Liver (tissue), 9 donors: ENCODE data around the gene EGFLAM. TPM values are rescaled to one million over a fixed set of nuclear protein-coding genes. Genes with fewer than 3 reads are reported as not detected.

Experiments
- DNase-seq: peaks from one replicate; pipeline ENCODE4 v3.0.0-alpha.2; 2017; ENCODE audit warnings: low spot score
- H3K27ac ChIP-seq, 2 donors: one replicate each; pipeline ENCODE4 v1.7.0; 2013; ENCODE audit warnings: inconsistent platforms in 2 of 2, low read length in 2 of 2, control low read depth in 1 of 2, low read depth in 1 of 2, mild to moderate bottlenecking in 1 of 2
- H3K27me3 ChIP-seq, 4 donors: one replicate each; pipeline versions ENCODE4 v1.6.1 to v1.7.0; 2013; ENCODE audit warnings: low read length in 3 of 4, inconsistent platforms in 1 of 4, mild to moderate bottlenecking in 1 of 4, moderate library complexity in 1 of 4; ENCODE audit not compliant: control insufficient read depth in 4 of 4, insufficient read depth in 4 of 4
- H3K36me3 ChIP-seq, 4 donors: one replicate each; pipeline versions ENCODE4 v1.6.1 to v1.7.0; 2013; ENCODE audit warnings: low read length in 3 of 4, mild to moderate bottlenecking in 3 of 4, low read depth in 1 of 4, moderate library complexity in 1 of 4; ENCODE audit not compliant: control insufficient read depth in 4 of 4, insufficient read depth in 3 of 4
- H3K4me1 ChIP-seq, 4 donors: one replicate each; pipeline versions ENCODE4 v1.6.1 to v1.7.0; 2013; ENCODE audit warnings: low read length in 3 of 4, mild to moderate bottlenecking in 3 of 4, moderate library complexity in 1 of 4; ENCODE audit not compliant: control insufficient read depth in 4 of 4, insufficient read depth in 4 of 4
- H3K4me3 ChIP-seq, 3 donors: one replicate each; pipeline versions ENCODE4 v1.6.1 to v1.7.0; 2013; ENCODE audit warnings: low read length in 3 of 3, control low read depth in 1 of 3, low read depth in 1 of 3, mild to moderate bottlenecking in 1 of 3
- H3K9ac ChIP-seq, 2 donors: one replicate each; pipeline ENCODE4 v1.7.0; 2013; ENCODE audit warnings: low read length in 2 of 2, mild to moderate bottlenecking in 2 of 2, moderate library complexity in 2 of 2, control low read depth in 1 of 2, low read depth in 1 of 2
- H3K9me3 ChIP-seq, 4 donors: one replicate each; pipeline versions ENCODE4 v1.6.1 to v1.7.0; 2013; ENCODE audit warnings: low read length in 3 of 4; ENCODE audit not compliant: control insufficient read depth in 4 of 4
- ATF3 ChIP-seq: IDR thresholded peaks from 2 replicates; pipeline ENCODE4 v1.6.1; 2016; ENCODE audit warnings: antibody characterized with exemption
- CTCF ChIP-seq: fragments of 150-350 bp; IDR thresholded peaks from 2 replicates; pipeline ENCODE4 v1.5.1; 2017; ENCODE audit warnings: improper control_type of control experiment, low read depth, low read length; ENCODE audit not compliant: missing input control
- EGR1 ChIP-seq, 2 donors: IDR thresholded peaks; 2 replicates each; pipeline ENCODE4 v1.6.1; 2016 to 2018; ENCODE audit warnings: antibody characterized with exemption in 2 of 2, low read depth in 2 of 2
- FOXA2 ChIP-seq: IDR thresholded peaks from 2 replicates; pipeline ENCODE4 v1.6.1; 2016; ENCODE audit warnings: antibody characterized with exemption
- HNF4A ChIP-seq, 2 donors: conservative IDR thresholded peaks; 2 replicates each; pipeline ENCODE4 v1.6.1; 2016; ENCODE audit warnings: antibody characterized with exemption in 2 of 2, mild to moderate bottlenecking in 2 of 2
- HNF4G ChIP-seq: IDR thresholded peaks from 2 replicates; pipeline ENCODE4 v1.6.1; 2016; ENCODE audit warnings: antibody characterized with exemption
- JUND ChIP-seq, 2 donors: IDR thresholded peaks; 2 replicates each; pipeline ENCODE4 v1.6.1; 2016; ENCODE audit warnings: antibody characterized with exemption in 2 of 2
- RAD21 ChIP-seq, 2 donors: IDR thresholded peaks; 2 replicates each; pipeline ENCODE4 v1.6.1; 2016; ENCODE audit warnings: antibody characterized with exemption in 2 of 2, mild to moderate bottlenecking in 2 of 2
- RXRA ChIP-seq, 2 donors: IDR thresholded peaks; 2 replicates each; pipeline ENCODE4 v1.6.1; 2017 to 2018; ENCODE audit warnings: antibody characterized with exemption in 2 of 2, mild to moderate bottlenecking in 1 of 2
- TAF1 ChIP-seq: conservative IDR thresholded peaks from 2 replicates; pipeline ENCODE4 v1.6.1; 2016; ENCODE audit warnings: antibody characterized with exemption, mild to moderate bottlenecking
- WGBS: extraction: QIAGEN DNeasy Blood & Tissue Kit; methylation state at CpG from one replicate; pipeline ENCODE4 v1.1.7; 2013; 5-methylcytosine and 5-hydroxymethylcytosine counted together
- polyA plus RNA-seq, 2 donors: library from polyadenylated mRNA; stranded (reverse) in 1 of 2; unstranded in 1 of 2; fragments of 200-250 nt in 1 of 2; fragments of >200 nt in 1 of 2; fragmentation: Nextera tagmentation in 1 of 2; extraction: Ambion mirVana in 1 of 2; gene quantifications; one replicate each; pipeline versions ENCODE4 v1.2.1 to v1.2.3, GENCODE V29; 2013 to 2015
- total RNA-seq, 2 donors: library from RNA; depleted of rRNA; stranded (reverse); fragments of >200 nt; gene quantifications; one replicate each; pipeline ENCODE4 v1.2.3, GENCODE V29; 2014
- donor health status: healthy.
- donor health status: healthy.
- donor health status: healthy.
- donor health status: healthy.
- donor health status: healthy.

EGFLAM gene
- total and polyA plus RNA-seq, 4 donors: 1.1 to 4.9 (median 1.9) TPM

- TF ChIP-seq ATF3: no peak
- TF ChIP-seq TAF1: no peak
These were observed 16.0 kb downstream of the EGFLAM start (continued) for GRCh38 chr5:38274370-38274769.

- no peak overlapping the region for H3K4me3 ChIP-seq
- no peaks in the 10 kb centered on the region for H3K4me1 ChIP-seq
- no peak for DNase-seq
- peaks cover 0 to 2% (median under 1%) of the 10 kb centered on the region in 4 donors for H3K9me3 ChIP-seq
- H3K9ac ChIP-seq: no peak overlapping the region
- TF ChIP-seq RAD21 (IDR thresholded peaks at IDR 0.05): no peak
- H3K27me3 ChIP-seq: no peaks in the 10 kb centered on the region
- no peak overlapping the region for H3K27ac ChIP-seq
- H3K36me3 ChIP-seq: no peaks in the 10 kb centered on the region
These were observed 26.0 kb downstream of the EGFLAM start for GRCh38 chr5:38284384-38284783.

- no peak for TF ChIP-seq TAF1
- no peak for TF ChIP-seq HNF4A (conservative IDR thresholded peaks at IDR 0.05)
- TF ChIP-seq CTCF: no peak
- no peak for TF ChIP-seq JUND (IDR thresholded peaks at IDR 0.05)
- TF ChIP-seq RXRA (IDR thresholded peaks at IDR 0.05): no peak
- Histone ChIP-seq H3K27me3 (no peaks in the 10 kb centered on the region), H3K27ac (no peak overlapping the region), H3K4me3 (no peak overlapping the region), H3K36me3 (no peaks in the 10 kb centered on the region), H3K4me1 (no peaks in the 10 kb centered on the region), H3K9ac (no peak overlapping the region), H3K9me3 (peaks cover 0 to 2% (median under 1%) of the 10 kb centered on the region in 4 donors)
- 81% methylated on average over 2 of the region's 2 CpGs for WGBS
- no peak for DNase-seq
These were observed 26.9 kb downstream of the EGFLAM start for GRCh38 chr5:38285226-38285625.

GRCh38 chr5:38286002-38286401 is 27.6 kb downstream of the EGFLAM start:
- H3K9me3 ChIP-seq: peaks cover 0 to 2% (median under 1%) of the 10 kb centered on the region in 4 donors
- TF ChIP-seq EGR1 (IDR thresholded peaks at IDR 0.05; ENCODE audit: low read depth in 2 of 2) (no peak), JUND (IDR thresholded peaks at IDR 0.05) (no peak), HNF4G (no peak), RXRA (IDR thresholded peaks at IDR 0.05) (no peak), CTCF (no peak), ATF3 (no peak), FOXA2 (no peak)
- H3K4me3 ChIP-seq: no peak overlapping the region
- DNase-seq: no peak
- WGBS: 90% methylated on average over 4 of the region's 4 CpGs
- no peak overlapping the region for H3K27ac ChIP-seq
- no peaks in the 10 kb centered on the region for H3K4me1 ChIP-seq
- H3K27me3 ChIP-seq: no peaks in the 10 kb centered on the region
- H3K36me3 ChIP-seq: no peaks in the 10 kb centered on the region
- H3K9ac ChIP-seq: no peak overlapping the region
